Islet precursor cell (in vitro differentiated cells): ENCODE measurements around the gene FLNC.

Experiments used
- DNase-seq: peaks from one replicate; pipeline ENCODE4 v3.0.0-alpha.2; 2018

Gene FLNC

DNA sequence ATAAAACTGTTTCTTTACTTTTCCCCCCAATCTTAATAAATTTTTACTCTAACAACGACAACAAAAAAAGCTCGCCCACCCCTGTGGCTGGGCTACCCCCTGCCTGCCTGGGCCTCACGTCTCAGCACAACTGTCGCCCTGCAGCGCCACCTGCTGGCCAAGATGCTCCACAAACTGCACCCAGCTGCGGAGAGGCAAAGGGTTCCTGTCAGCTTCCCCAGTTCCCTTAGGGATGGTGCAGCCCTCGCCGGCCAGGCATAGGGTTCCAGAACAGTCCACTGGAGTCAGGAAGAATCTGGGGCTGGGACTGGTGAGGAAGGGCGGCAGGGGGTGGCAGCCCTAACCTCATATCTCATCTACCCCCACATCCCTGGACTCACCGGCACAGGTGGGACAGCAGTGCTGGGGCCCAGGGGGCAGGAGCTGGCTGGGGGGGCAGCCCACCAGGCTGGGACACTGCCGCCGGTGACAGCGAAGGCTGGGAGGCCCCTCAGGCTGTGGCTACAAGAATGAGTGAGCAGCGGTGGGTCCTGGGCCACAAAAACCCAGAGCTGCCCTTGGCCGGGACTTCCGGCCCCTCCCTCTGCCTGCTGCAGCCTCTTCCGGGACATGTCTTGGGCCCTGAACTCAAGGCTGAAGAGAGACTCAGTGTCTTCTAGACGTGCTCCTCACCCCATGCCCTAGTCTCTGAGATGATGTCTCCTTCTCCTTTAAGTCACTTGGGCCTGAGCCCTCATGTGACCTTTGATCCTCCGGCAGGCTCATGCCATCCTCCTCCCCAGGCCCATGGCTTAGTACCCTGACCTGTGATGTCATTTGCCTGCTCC, 53.6 kb downstream of the FLNC start:
- DNase-seq = peak; percentile 88

DNA sequence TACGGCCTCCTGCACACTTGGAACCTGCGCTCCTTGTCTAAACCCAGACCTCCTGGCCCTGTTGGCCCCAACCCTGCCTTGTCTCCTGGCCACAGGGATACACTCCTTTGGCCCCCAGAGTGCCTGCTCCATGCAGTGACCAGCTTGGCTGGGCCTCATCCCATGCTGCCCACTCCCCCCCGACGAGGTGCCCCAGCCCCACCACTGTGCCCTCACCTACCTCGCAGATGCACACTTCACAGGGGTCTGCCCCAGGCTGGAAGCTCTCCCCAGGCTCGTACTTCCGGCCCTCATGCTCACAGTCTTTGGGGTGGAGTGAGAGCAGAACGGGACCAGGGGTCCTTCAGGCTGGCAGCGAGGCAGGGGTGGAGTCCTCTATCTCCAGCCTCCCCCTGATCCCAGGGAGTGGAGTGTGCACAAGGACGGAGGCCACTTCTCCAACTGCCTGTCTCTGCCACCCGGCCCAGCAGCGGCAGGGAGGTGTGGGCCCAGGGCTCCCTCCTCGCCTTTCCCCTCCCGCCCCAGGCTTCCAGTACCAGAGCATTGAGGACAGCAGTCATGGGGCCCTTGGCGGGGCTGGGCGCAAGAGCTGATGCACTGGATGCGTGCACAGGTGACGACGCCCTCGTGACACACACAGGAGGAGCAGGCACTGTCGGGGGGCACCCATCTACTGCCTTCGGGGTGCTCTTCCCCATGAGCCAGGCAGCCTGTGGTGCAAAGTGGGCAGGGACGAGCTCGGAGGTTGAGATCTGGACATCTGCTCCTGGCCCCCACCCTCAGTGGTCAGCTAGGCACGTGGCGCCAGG, 54.6 kb downstream of the FLNC start:
- DNase-seq = peak; percentile 57

DNA sequence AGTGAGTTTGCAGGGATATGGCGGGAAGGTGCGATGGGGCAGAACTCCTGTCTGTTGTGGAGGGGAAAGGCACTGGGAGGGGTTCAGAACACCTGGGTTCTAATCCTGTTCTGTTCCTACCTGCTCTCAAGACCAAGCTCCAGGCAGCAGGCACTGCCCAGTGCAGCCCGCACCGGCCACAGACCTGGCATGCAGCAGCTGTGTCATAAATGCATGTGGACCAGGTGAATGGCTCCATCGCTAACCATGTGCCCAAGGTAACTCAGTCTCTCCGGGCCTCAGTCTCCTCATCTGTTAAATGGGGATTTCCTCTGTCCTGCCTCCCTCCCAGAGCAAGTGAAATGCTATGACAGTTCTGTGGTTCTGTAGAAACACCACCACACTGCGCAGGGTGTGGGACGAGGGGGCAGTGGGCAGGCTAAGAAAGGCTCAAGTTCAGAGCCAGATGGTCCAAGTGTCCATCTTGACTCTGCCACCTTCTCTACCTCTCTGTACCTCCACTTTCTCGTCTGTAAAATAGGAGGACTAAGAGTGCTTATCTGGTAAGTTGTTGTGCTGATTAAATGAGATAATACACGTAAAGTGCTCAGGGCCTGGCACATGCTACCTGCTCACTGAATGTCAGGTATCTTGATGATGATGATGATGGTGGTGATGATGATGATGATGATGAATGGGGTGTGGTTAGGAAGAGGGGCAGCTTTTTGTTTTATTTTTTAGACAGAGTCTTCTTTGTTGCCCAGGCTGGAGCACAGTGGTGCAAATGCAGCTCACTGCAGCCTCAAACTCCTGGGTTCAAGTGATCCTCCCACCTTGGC, 55.4 kb downstream of the FLNC start:
- peak; percentile 49 for DNase-seq

DNA sequence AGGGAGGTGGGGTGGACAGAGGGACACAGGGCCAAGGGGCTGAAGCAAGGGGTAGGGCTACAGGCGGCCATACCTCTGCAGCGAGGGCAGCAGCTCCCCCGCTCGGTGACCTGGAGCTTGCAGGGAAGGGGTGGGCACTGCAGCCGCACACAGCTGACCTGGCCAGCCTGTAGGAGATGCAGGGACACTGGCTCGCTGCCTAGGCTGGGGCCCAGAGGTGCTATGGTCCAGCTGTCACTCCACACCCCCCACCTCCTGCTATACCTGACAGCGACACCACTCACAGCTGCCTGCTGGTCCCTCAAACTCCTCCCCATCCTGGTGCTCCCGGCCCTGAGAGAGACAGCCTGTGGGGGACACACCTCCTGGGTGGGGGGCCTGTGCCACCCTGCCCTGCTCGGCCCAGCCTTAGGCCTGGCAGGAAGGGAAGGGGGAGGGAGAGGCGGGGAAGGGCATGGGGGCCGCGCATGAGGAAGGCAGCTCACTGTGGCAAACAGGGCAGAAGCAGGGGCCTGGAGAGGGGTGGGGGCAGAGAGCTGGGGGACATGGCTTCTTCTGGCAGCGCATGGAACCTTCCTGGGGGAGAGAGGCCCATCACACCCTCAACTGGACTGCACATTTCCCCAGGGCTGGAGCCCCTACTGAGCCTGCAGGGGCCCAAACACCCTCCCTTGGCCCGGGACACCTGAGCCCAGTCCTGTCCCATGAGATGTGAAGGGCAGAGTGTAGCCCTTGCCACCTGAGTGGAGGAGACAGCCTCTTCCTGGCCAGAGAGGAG, 56.4 kb downstream of the FLNC start:
- peak; percentile 59 for DNase-seq

DNA sequence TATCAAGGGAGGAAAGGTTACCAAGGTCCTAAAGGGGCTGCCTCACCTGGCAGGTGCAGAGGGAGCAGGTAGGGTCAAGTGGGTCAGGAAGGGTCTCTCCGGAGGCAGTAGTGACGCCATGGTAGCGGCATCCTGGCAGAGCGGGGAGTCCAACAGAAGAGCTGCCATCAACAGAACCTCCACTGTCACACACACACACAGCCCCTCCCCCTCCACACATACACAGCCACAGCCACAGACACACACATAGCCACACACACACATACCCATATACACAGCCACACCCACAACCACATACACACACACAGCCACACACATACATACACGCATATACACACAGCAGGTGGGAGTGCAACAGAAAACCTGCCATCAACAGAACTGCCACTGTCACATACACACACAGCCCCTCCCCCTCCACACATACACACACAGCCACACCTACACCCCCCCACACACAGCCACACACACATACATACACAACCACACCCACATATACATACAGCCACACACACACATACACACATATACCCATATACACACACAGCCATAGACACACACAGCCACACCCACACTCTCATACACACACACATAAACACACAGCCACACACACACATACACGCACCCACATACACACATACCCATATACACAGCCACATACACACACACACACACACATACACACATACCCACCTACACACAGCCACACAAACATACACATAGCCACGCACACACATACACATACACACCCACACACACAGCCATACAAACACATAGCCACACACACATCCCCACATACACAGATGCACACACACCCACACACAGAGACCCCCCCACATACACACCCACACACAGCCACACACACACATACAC, 57.2 kb downstream of the FLNC start:
- DNase-seq = peak; percentile 46

DNA sequence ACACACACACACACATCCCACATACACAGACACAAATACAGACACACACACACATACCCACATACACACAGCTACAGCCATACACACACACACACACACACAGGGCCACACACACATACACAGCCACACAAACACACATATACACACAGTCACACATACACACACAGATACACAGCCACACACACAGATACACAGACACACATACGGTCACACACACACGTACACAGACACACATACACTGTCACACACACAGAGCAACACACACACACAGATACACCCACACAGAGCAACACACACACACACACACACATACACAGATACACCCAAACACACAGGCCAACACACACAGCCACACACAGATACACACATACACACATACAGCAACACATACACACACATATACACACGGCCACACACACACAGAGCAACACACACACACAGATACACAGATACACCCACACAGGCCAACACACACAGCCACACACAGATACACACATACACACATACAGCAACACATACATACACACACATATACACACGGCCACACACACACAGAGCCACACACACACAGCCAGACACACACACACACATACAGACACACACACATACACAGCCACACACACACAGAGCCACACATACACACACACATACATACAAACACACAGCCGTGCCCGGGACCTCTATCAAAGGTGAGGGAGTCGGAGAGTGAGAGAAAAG, 58.0 kb downstream of the FLNC start:
- no peak for DNase-seq

DNA sequence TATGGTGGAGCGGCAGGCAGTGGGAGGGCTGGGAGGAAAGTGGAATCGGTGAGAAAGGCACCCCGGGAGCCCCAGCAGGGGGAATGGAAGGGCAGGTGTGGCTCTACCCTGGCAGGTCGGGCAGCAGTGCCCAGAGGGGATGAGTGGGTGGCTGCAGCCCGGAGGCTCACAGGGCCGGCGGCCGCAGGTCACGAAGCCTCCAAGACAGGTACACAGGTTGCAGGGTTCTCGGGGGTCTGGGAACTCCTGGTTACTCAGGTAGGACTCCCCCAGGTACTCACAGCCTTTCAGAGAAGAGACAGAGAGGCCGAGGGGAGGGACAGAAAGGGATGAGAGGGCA, 58.5 kb downstream of the FLNC start:
- peak; percentile 56 for DNase-seq

DNA sequence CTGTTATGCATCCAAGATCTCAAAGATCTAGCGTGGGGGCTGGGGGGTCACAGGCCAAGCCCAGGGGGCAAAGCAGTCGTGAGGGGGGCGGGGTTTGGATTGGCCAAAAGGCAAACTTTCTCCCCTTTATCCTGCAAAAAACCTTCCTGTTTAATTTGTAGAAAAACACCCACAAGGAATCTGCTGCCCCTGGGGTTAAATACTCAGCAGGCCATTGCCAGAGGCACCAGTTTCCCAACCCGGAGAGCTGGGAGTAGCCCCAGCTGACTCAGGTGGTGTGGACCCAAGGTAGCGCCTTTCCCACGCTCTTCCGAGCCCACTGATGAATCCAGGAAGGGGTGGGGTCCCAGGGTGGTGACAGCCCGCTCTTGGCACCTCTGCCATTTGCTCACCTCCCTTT, 58.9 kb downstream of the FLNC start:
- DNase-seq = peak; percentile 71

DNA sequence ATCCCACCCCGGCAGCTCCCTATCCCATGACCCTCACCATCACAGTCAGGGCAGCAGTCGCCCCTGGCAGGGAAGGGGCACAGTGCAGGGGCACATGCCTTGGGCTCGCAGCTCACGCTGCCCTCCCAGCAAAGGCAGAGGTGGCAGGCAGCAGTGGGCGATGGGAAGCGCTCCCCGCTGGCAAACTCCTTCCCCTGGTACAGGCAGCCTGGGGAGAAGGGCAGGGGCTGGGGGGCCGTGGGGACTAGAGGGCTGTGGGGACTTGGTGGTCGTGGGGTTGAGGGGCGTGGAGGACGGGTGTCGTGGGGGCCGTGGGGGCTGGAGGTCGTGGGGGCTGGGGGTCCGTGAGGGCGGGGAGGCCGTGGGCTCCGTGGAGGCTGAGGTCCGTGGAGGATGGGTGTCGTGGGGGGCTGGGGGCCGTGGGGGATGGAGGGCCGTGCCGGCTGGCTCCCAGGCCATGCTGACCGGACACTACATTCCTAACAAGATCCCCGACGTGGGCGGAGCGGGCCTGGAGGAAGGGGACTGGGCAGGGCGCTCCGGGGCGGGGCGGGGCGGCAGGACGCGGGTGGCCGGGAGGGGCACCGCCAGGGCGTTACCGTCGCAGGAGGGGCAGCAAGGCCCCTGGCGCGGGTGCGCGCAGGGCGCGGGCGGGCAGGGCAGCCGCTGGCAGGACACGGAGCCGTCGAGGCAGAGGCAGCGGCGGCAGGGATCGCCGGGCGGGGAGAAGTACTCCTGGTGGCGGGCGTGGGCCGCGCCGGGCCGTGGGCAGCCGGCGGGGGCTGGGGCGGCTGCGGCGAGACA, 60.3 kb downstream of the FLNC start:
- peak; percentile 91 for DNase-seq

DNA sequence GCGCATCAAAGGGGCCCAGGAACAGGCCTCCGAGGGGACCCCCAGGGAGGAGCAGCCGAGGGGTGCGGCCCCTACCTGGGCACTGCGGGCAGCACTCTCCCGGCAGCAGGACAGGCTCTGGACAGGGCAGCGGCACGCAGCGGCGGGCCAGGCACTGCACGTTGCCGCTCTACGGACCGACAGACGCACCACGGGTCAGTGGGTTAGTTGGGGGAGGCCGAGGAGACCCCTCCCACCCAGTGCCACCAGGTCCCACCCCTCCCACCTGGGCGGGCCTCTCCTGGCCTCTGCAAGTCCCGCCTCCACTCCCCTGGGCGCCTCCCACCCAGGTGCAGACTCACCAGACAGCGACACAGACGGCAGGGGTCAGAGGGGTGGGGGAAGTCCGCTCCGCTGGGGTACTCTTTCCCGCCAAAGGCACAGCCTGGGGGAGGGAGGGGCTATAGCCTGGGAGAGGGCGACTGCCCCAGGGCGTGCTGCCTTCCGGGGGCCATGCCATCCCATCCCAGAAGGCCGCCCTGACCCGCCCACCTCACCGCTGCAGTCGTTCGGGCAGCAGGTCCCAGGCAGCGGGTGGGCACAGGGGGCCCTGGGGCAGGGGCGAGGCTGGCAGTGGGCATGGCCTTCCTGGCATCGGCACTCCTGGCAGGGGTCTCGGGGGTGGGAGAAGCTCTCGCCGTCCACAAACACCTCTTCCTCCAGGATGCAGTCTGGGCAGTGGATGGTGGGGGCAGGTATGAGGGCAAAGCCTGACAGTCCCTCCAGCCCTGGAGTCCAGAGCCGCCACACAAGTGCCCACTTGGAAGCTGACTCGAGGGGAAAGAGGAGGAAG, 61.1 kb downstream of the FLNC start:
- peak; percentile 93 for DNase-seq

DNA sequence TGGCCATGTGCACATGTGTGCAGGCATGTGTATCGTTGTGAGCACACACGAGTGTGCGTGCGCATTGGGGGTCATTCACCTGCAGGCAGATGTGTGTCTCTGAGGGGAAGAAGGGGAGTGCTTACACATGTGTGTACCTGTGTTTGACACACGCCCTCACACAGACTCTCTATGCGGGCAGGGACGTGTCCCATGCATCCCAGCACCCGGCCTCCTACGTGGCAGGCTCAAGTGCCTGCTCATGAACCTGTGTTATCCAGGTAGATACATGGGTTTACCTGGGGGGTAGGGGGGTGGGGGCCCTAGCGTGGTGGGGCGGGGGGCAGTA, 61.7 kb downstream of the FLNC start:
- peak; percentile 46 for DNase-seq

DNA sequence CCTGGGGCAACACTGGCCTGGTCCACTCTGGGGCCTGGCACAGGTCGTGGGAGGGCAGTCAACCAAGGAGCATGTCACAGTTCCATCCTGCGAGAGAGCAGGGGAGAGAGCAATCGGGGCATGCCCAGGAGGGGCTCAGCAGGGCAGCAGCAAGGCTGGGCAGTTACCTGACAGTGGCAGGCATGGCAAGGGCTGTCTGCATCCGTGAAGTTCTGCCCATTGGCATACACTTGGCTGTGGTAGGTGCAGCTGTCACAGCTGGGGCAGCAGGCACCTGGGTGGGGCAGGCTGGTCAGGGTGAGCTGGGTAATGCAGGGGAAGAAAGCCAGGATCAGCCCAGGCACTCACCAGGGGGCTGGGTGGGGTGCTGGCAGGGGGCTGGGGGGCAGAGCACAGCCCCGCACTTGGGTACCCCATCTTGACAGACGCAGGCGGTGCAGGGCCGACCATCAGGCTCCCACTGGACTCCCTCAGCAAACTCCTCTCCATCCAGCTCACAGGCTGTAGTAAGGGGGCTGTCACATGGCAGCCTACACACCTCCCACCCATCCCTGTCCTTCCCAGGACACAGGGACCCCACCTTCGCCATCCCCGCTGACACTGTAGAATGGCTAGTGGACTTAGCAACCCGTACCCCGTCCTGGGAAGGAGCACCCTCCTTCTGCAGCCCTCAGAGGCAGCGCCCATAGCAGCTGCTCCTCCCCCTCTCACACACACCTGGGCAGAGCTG, 62.5 kb downstream of the FLNC start:
- DNase-seq = peak; percentile 53

DNA sequence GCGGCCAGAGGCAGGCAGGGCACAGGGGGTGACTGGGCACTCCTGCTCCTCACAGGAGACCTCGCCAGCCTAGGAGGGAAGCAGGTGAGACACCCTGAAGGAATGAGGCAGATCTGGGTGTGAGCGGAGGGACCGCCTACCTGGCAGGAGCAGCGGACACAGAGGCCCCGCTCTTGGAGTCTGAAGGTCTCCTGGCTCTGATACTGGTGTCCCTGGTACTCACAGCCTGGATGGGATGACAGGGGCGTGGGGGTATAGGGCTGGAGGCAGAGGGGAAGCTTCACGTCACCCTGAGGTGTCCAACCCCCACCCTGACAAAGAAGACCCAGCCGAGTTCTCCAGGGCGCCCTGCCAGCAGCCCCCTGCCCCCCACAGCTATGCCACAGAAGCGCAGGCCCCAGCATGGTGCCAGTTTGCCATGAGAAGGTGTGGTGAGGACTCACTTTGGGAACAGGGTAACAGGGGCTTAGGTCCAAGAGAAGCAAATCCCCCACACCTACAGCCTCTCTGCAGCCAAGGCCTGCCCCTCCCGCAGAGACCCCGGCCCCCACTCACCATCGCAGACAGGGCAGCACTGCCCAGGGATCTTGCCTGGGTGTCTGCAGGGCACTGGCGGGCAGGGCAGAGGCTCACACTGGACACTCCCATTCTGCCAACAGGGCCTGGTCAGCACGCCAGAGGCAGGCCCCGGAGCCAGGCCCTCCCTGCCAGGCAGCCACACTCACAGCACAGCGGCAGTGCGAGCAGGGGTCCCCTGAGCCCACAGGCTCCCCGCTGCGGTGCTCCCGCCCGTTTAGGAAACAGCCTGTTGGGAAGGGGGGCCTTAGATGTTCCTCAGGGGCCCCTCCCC, 63.3 kb downstream of the FLNC start:
- DNase-seq = peak; percentile 55

DNA sequence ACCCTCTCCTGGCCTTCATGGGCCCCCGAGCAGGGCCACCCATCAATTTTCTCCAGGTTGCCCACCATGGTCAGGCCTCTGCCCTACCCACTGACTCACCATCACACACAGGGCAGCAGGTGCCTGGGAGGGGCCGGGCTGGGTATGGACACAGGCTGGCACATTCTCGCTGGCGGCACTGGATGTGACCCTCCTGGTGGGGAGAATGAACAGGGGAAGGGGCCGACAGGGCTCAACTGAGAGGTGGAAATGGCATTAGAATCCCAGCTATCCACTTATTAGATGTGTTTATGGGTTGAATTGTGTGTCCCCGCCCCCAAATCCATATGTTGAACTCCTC, 63.9 kb downstream of the FLNC start:
- no peak for DNase-seq

DNA sequence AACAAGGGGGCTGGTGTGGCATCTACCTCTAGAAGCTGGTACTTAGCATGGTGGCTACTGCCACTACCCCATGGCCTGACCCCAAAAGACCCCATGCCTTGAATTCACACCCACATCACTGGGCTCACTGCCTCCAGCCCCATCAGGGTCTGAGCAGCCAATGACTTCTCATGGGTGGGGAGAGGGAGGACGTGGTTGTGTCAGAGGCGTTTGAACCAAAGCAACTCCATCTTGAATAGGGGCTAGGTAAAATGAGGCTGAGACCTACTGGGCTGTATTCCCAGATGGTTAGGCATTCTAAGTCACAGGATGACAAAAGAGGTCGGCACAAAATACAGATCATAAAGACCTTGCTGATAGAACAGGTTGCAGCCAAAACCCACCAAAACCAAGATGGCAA, 65.1 kb downstream of the FLNC start:
- peak; percentile 20 for DNase-seq

DNA sequence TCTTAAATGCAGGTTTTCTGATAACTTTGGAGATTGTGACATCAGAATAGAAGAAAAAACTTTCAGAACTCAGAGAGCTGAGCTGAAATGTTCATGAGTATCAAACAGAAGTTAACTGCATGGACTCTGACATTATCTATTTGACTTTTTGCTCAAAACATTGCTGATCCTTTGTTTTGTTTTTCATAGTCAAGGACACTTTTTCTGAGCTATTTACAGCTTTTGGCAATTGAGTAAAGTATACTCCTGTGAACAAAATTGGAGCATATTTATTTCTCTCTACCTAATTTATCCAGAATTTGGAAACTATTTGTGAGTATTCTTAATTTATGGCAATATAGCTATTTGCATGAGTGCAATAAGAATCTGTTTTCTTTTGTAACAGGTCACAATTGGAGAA, 69.2 kb downstream of the FLNC start:
- no peak for DNase-seq

DNA sequence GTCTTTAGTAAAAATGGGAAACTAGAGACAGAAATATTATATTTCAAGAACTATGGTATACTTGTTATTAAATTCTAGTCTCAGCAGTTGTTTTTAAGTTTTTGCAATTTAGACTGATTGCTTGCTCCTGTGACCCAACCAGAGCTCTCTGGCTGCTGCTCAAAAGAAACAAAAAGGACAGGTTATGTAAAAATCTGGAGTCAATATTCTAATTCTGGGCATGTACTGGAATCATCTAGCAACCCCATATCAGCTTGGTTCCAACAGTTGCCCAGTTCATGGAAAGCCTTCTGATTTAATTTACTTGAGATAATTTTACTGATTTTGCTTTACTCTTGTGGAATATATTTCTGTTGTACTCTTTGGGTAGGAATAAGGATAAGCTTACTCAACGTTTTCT, 70.0 kb downstream of the FLNC start:
- DNase-seq = no peak
